Mucosa of gallbladder (tissue), 1 donor: Measurements from ENCODE around the gene NR5A2. TPM values are rescaled to one million over a fixed set of nuclear protein-coding genes. Genes with fewer than 3 reads are reported as not detected.

Source experiments
- DNase-seq: peaks from one replicate; pipeline ENCODE4 v3.0.0-alpha.2; 2020; ENCODE audit warnings: low spot score
- total RNA-seq: library from RNA; stranded (reverse); gene quantifications from one replicate; pipeline ENCODE4 v1.2.1, GENCODE V29; 2021
- donor health status: DM: no; HTN: no; CAD: no.

Gene NR5A2
- total RNA-seq, 1 donor from 2014 or later: 49.0 TPM

GRCh38 chr1:200035956-200036618 is 8.6 kb downstream of the NR5A2 start:
- DNase-seq: no peak

- no peak for DNase-seq
These were observed 9.2 kb downstream of the NR5A2 start for GRCh38 chr1:200036619-200037270.

GRCh38 chr1:200037501-200037900 is 10.0 kb downstream of the NR5A2 start:
- DNase-seq: no peak

GRCh38 chr1:200037904-200038303 is 10.4 kb downstream of the NR5A2 start:
- DNase-seq: no peak

GRCh38 chr1:200038325-200038980 is 10.9 kb downstream of the NR5A2 start:
- no peak for DNase-seq

- DNase-seq: no peak
These were observed 11.7 kb downstream of the NR5A2 start for GRCh38 chr1:200038981-200039848.

DNA sequence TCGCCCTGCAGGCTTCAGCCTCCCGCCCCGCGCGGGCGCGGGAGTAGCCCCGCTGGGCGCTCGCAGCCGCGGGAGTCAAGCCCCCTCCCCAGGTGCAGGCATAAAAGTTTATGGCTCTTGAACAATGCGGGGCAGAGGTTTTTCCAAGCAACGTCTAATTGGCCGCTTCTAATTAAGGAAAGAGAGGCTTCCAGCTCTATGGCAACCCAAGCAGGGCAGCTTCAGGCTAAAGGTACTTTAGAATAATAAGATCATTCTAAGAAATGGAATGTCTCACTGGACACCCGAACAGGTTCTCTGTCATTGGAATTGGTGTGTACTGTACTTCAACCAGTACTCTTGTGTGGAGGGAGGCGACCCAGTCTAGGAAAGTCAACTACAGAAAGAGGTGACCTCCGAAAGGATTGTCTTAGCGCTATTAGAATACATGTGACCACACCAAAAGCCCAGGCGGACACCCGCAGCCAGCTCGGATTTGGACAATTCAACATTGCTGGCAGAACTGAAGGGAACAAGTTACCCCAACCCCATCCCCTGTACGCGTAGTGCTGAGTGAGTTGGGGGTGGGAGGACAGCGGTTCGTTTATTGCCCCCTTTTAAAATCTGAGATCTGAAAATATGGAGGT is 12.5 kb downstream of the NR5A2 start:
- no peak for DNase-seq

GRCh38 chr1:200040481-200041138 is 13.1 kb downstream of the NR5A2 start:
- no peak for DNase-seq

DNA sequence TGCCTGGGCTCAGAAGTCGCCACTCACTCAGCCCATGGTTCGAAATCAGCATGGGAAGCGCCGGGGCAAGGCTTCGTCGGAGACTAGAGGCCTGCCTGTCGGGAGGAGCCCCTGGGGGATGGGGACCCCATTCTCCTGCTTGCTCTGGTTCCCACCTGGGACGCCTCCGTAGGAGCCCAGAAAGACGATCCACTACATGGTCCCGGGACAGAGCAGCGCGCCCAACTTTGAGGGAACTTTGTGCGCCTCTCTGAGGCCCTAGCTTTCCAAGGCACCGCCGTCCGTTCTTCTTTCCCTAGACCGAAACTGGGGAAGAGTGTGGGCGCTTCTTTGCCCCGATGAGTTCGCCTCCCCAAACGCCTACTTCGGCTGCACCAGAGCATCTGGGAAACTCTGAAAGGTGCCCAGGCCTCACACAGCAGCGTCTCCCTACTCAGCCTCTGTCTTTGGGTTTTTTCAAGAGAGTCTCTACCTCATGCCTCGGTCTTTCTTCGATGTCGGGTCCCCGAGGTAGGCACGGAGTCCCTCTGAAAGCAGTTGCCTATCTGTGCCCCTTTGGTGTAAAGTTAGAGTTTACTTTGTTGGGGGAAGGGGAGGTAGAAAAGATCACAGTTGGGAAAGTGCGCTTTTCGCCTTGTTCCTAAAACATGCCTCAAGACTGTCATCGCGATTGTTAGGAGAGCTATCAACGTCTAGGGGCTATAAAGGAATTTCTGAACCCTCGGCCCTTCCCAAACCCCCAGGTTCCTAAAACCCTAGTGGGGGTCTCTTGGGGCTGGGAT is 14.0 kb downstream of the NR5A2 start:
- no peak for DNase-seq

- no peak for DNase-seq
These were observed 14.6 kb downstream of the NR5A2 start for GRCh38 chr1:200042119-200042551.

DNA sequence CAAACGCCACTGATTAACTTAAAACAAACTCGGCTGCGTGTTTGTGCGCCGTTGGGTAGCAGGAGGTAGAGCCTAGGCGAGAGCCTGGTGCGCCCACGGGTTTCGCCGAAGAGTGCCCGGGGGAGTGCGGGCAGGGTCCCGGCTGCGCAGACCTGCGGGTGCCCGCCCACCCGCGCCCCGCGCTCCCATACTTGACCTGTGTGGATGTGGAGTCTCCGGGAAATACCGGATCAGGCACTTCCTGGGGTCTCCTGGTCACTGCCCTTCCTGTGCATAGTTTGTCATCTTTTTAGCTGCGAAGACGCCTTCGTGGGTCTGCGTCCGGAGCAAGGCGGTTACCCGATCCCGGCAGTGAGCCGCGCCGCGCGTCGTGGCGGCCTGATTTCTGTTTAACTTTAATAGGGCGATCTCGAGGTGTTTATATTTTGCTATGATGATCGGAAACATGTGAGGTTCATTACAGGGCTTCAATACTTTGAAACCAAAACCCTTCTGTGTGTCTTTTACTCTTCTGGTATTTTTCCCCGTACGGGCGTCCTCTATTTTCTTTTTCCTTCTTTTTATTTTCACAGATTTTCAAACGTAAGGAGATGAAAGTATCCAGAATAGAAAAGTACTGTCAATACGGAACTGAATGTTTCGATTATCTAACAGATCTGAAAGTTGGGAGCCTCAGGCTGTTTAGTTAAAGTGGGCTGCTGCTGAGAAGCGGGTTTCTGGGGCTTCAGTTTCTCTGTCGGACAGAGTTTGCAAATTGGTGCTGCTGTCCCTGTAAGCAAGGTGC is 15.2 kb downstream of the NR5A2 start:
- peak; percentile 65 for DNase-seq

GRCh38 chr1:200043336-200043668 is 15.8 kb downstream of the NR5A2 start:
- DNase-seq: no peak

GRCh38 chr1:200046115-200046514 is 18.6 kb downstream of the NR5A2 start:
- no peak for DNase-seq

- DNase-seq: no peak
These were observed 20.7 kb downstream of the NR5A2 start for GRCh38 chr1:200048244-200048643.

GRCh38 chr1:200049810-200050209 is 22.3 kb downstream of the NR5A2 start:
- no peak for DNase-seq

DNA sequence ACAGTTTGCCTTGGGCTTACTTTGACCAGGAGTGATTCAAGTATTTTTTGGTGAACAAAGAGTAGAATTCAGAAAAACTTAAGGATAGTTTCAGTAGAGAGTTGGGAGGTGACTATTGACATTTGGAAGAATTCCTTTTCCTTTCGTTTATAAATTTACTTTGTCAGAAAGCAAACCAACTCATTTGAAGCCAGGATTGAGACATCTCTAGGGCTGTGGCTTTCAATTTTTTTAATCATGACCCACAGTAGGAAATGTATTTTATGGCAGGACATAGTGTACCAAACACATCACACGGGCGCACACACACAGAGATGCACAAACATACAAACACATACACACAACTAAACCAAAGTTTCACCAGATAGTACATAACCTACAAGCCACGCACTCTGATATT is 24.1 kb downstream of the NR5A2 start:
- DNase-seq: no peak

- no peak for DNase-seq
These were observed 25.6 kb downstream of the NR5A2 start for GRCh38 chr1:200053091-200053490.

DNA sequence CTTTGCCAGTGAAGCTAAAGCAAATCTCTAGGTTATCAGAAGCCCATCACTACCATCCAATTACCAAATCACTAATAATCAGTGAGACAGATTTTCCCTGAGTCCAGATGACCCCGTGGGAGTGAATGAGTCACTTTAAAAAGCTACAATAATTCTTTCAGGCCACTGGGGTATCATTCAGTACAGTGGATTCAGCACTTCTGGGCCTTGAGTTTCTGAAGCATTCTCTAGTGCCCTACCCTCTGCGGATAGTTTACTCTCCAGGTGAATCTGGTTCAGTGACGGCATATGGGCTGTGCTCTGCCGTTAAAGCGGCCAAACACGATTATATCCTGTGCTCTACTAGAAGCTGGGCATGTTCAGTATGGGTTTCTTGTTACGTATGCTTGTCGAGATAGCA is 26.1 kb downstream of the NR5A2 start:
- peak; percentile 30 for DNase-seq

GRCh38 chr1:200058341-200058740 is 30.8 kb downstream of the NR5A2 start:
- DNase-seq: no peak

DNA sequence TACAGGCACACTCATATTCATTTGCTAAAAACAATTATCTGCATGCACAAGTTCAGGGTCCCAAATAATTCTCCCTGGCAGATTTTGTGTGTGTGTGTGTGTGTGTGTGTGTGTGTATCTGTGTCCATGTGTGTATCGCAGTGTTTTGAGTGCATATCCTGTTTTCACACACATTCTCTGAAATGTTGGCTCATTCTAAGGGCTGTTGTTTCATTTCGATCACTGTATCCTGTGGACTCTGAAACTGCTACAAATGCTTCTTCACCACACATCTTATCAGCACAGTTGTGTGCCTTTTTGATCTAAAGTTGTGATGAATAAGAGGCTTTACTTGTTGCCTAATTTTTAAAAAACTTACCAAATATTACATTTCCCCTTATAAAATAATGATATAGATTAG is 34.6 kb downstream of the NR5A2 start:
- no peak for DNase-seq
